ENCODE measurements around the gene SERPINA12. TPM values are rescaled to one million over a fixed set of nuclear protein-coding genes. Genes with fewer than 3 reads are reported as not detected.

The SERPINA12 gene
- total RNA-seq, 2 donors from 2014 or later: not detected

GRCh38 chr14:94473666-94474410, 35.4 kb downstream of the SERPINA12 start:
- Histone ChIP-seq H3K27ac (no peak overlapping the region), H3K27me3 (no peaks in the 10 kb centered on the region), H3K9me3 (peaks cover 0 to 11% of the 10 kb centered on the region in 2 donors), H3K4me1 (no peaks in the 10 kb centered on the region), H3K4me3 (no peak overlapping the region), H3K36me3 (no peaks in the 10 kb centered on the region)
- no peak for DNase-seq (ENCODE audit: low spot score)
- TF ChIP-seq CTCF (IDR thresholded peaks at IDR 0.05): no peak

- no peak for DNase-seq (ENCODE audit: low spot score)
- Histone ChIP-seq H3K9me3 (peaks cover 0 to under 1% of the 10 kb centered on the region in 2 donors), H3K27ac (no peak overlapping the region), H3K4me1 (no peaks in the 10 kb centered on the region), H3K27me3 (no peaks in the 10 kb centered on the region), H3K4me3 (no peak overlapping the region), H3K36me3 (no peaks in the 10 kb centered on the region)
- TF ChIP-seq CTCF (IDR thresholded peaks at IDR 0.05): no peak
Observed at GRCh38 chr14:94472842-94473241, 36.4 kb downstream of the SERPINA12 start.

GRCh38 chr14:94471045-94471444, 38.2 kb downstream of the SERPINA12 start:
- DNase-seq (ENCODE audit: low spot score): no peak
- no peak for TF ChIP-seq CTCF (IDR thresholded peaks at IDR 0.05)
- no peaks in the 10 kb centered on the region for H3K4me1 ChIP-seq

GRCh38 chr14:94470311-94470710, 39.0 kb downstream of the SERPINA12 start:
- H3K4me1 ChIP-seq: no peaks in the 10 kb centered on the region
- peaks cover 0 to 3% of the 10 kb centered on the region in 2 donors for H3K9me3 ChIP-seq
- peak; percentile 11 for DNase-seq (ENCODE audit: low spot score)
- H3K4me3 ChIP-seq: no peak overlapping the region
- no peaks in the 10 kb centered on the region for H3K36me3 ChIP-seq
- no peaks in the 10 kb centered on the region for H3K27me3 ChIP-seq
- no peak overlapping the region for H3K27ac ChIP-seq
- no peak for TF ChIP-seq CTCF (IDR thresholded peaks at IDR 0.05)

More at GRCh38 chr14:94471045-94471444, 38.2 kb downstream of the SERPINA12 start:
- Histone ChIP-seq H3K36me3 (no peaks in the 10 kb centered on the region), H3K27ac (no peak overlapping the region), H3K9me3 (no peaks in the 10 kb centered on the region), H3K27me3 (no peaks in the 10 kb centered on the region), H3K4me3 (no peak overlapping the region)

GRCh38 chr14:94469261-94469660, 40.0 kb downstream of the SERPINA12 start:
- Histone ChIP-seq H3K4me3 (no peak overlapping the region), H3K4me1 (no peaks in the 10 kb centered on the region), H3K36me3 (no peaks in the 10 kb centered on the region), H3K9me3 (peaks cover 0 to 13% of the 10 kb centered on the region in 2 donors), H3K27me3 (no peaks in the 10 kb centered on the region), H3K27ac (no peak overlapping the region)
- TF ChIP-seq CTCF (IDR thresholded peaks at IDR 0.05): no peak
- DNase-seq (ENCODE audit: low spot score): peak; percentile 18

All from right atrium auricular region (tissue), 2 donors.